H1 (cell line): ENCODE results near the gene HPCAL4. TPM values are rescaled to one million over a fixed set of nuclear protein-coding genes. Genes with fewer than 3 reads are reported as not detected.

Experiments
- ATF3 ChIP-seq: IDR thresholded peaks from 2 replicates; pipeline ENCODE4 v1.6.1; 2011; ENCODE audit warnings: low read depth, mild to moderate bottlenecking, low read length; ENCODE audit not compliant: insufficient read depth
- E2F6 ChIP-seq: IDR thresholded peaks from 2 replicates; pipeline ENCODE4 v1.6.1; 2012; ENCODE audit warnings: inconsistent platforms
- GTF2F1 ChIP-seq: IDR thresholded peaks from 2 replicates; pipeline ENCODE4 v1.6.1; 2012; ENCODE audit warnings: low read depth, low read length, improper control_type of control experiment, borderline replicate concordance
- RBBP5 ChIP-seq: IDR thresholded peaks from 2 replicates; pipeline ENCODE4 v1.7.1; 2012; ENCODE audit warnings: low read depth, mild to moderate bottlenecking, inconsistent platforms, low read length, moderate library complexity, borderline replicate concordance
- RNF2 ChIP-seq: fragments of 200-900, 300-1000 bp; sonication (generic); IDR thresholded peaks from 2 replicates; pipeline ENCODE4 v1.7.1; 2016; ENCODE audit warnings: borderline replicate concordance, low read depth, mild to moderate bottlenecking, antibody characterized with exemption, low read length; ENCODE audit not compliant: poor library complexity, severe bottlenecking; ENCODE audit errors: missing control alignments
- TCF12 ChIP-seq: IDR thresholded peaks from 2 replicates; pipeline ENCODE4 v1.6.1; 2011; ENCODE audit warnings: low read depth, mild to moderate bottlenecking, low read length
- USF2 ChIP-seq: IDR thresholded peaks from 2 replicates; pipeline ENCODE4 v1.6.1; 2011; ENCODE audit warnings: low read length, improper control_type of control experiment
- polyA plus RNA-seq, 7 experiments: library from polyadenylated mRNA; depleted of rRNA in 3 of 7; stranded (reverse) in 5 of 7; unstranded in 2 of 7; fragments of >200 nt in 5 of 7; fragments of 200-250 nt in 2 of 7; gene quantifications; 1 replicate in 5 of 7; 2 replicates in 1 of 7; 4 replicates in 1 of 7; pipeline versions ENCODE4 v1.2.1 to v1.2.3, GENCODE V29; 2011 to 2013; ENCODE audit warnings: missing spikeins in 2 of 7, mixed read lengths in 2 of 7
- total RNA-seq: library from RNA; stranded (reverse); fragmentation: NEBNext Ultra II Directional; extraction: Animal tissue kit (Norgen Biotek cat#: 25700); gene quantifications from 2 replicates; pipeline ENCODE4 v1.2.1, GENCODE V29; 2021

Gene HPCAL4
- total and polyA plus RNA-seq, 2 of the 8 experiments (the other 6 are each of a cell fraction or from before 2014, with no cell fraction given), result 0.54 to 0.74 TPM

GRCh38 chr1:39713557-39713956 lies 22.3 kb upstream of the HPCAL4 start (continued):
- TF ChIP-seq ATF3 (no peak), USF2 (no peak), RBBP5 (no peak), RNF2 (no peak), TCF12 (no peak), GTF2F1 (no peak), E2F6 (no peak)
